ENCODE results near the gene SDE2. TPM values are rescaled to one million over a fixed set of nuclear protein-coding genes. Genes with fewer than 3 reads are reported as not detected.

Gene SDE2
- total and polyA plus RNA-seq, 2 of the 4 experiments (the other 2 are of a cell fraction): 8.5 to 14.7 TPM

GRCh38 chr1:226044514-226045101 lies 45.5 kb upstream of the SDE2 start:
- BruUV-seq (replicated peaks): no TSS peak
- no CpG with 5 or more reads among the region's 4 CpGs for WGBS, 2 experiments (ENCODE audit: extremely low coverage in 2 of 2, insufficient read length in 1 of 2)
- no peak overlapping the region for H3K4ac ChIP-seq (ENCODE audit: low read depth, low read length)

More at GRCh38 chr1:226044514-226045101, 45.5 kb upstream of the SDE2 start:
- H3K14ac ChIP-seq (replicated peaks; ENCODE audit: low read depth, low read length): no peak overlapping the region
- H3K23ac ChIP-seq (ENCODE audit: low read depth, low read length): no peak overlapping the region
- no peaks in the 10 kb centered on the region for H3K79me1 ChIP-seq (ENCODE audit: low read depth in 1 of 2, low read length in 2 of 2)
- H2BK5ac ChIP-seq (ENCODE audit: low read depth, low read length, poor library complexity, severe bottlenecking): no peak overlapping the region
- no peaks in the 10 kb centered on the region for H3K36me3 ChIP-seq (ENCODE audit: control insufficient read depth, insufficient read depth, low read length)
- no peak overlapping the region for H3K4me3 ChIP-seq (ENCODE audit: insufficient read depth, low read depth, low read length)
- H3K27ac ChIP-seq (ENCODE audit: insufficient read depth, low read length): no peak overlapping the region
- dilution Hi-C loops (cut with HindIII; ENCODE audit: low sequenced_read_pairs, unreplicated experiment) (no loop called here), in situ Hi-C loops (cut with MboI; ENCODE audit: low sequenced_read_pairs) (no loop called here), intact Hi-C loops (cut with micrococcal nuclease) (no loop called here)
- H2AK5ac ChIP-seq (ENCODE audit: low read depth, low read length): no peak overlapping the region
- H2AFZ ChIP-seq (replicated peaks; ENCODE audit: low read length, poor library complexity): no peak overlapping the region
- H4K20me1 ChIP-seq (ENCODE audit: insufficient read depth, low read length): no peaks in the 10 kb centered on the region
- H3K56ac ChIP-seq (ENCODE audit: extremely low read depth, insufficient read depth, low read length): no peak overlapping the region
- no peak overlapping the region for H2BK120ac ChIP-seq (ENCODE audit: low read depth, low read length)
- no peak overlapping the region for H2AK9ac ChIP-seq (replicated peaks; ENCODE audit: low read depth, low read length, poor library complexity)
- DNase-seq (no peak), ATAC-seq (ENCODE audit: low read depth) (no peak)
- H3K18ac ChIP-seq (ENCODE audit: low read depth, low read length): no peak overlapping the region
- H2BK20ac ChIP-seq (ENCODE audit: low read depth, low read length): no peak overlapping the region
- H3K27me3 ChIP-seq (ENCODE audit: control insufficient read depth, insufficient read depth, low read length): peaks cover 9% of the 10 kb centered on the region
- H4K5ac ChIP-seq (ENCODE audit: low read depth, low read length): no peak overlapping the region
- H3K4me1 ChIP-seq (ENCODE audit: control insufficient read depth, insufficient read depth, low read length): no peaks in the 10 kb centered on the region
- CTCF ChIA-PET: no interaction called here
- H3K9me3 ChIP-seq (ENCODE audit: control insufficient read depth, insufficient read depth, low read length): 0 out of 2 replicates have a peak, but pooled peaks cover 2% of the 10 kb centered on the region
- 0 out of 2 replicates have a peak, but pooled peaks cover 7% of the 10 kb centered on the region for H3K9me1 ChIP-seq (ENCODE audit: insufficient read depth, low read length)
- H2BK15ac ChIP-seq (ENCODE audit: low read depth, low read length): no peak overlapping the region
- no peak overlapping the region for H3K4me2 ChIP-seq (ENCODE audit: low read depth, low read length)
- POLR2A ChIA-PET (ENCODE audit: unreplicated experiment): no interaction called here
- no peak overlapping the region for H4K8ac ChIP-seq (ENCODE audit: low read depth in 2 of 2, low read length in 2 of 2)
- no peak overlapping the region for H3K9ac ChIP-seq (ENCODE audit: low read depth, low read length)
- TF ChIP-seq USF2 (IDR thresholded peaks at IDR 0.05; ENCODE audit: low read depth, low read length) (no peak), CEBPB (IDR thresholded peaks at IDR 0.05; ENCODE audit: low read depth, low read length) (no peak), RFX5 (IDR thresholded peaks at IDR 0.05; ENCODE audit: low read depth, low read length) (no peak), NFE2L2 (IDR thresholded peaks at IDR 0.05; ENCODE audit: low read depth, low read length) (no peak), RAD21 (IDR thresholded peaks at IDR 0.05; ENCODE audit: low read length) (no peak), POLR2A (IDR thresholded peaks at IDR 0.05; ENCODE audit: low read depth, low read length) (no peak), FOS (IDR thresholded peaks at IDR 0.05; ENCODE audit: low read depth, low read length) (no peak), SMC3 (IDR thresholded peaks at IDR 0.05; ENCODE audit: low read depth, low read length) (no peak)
- H4K91ac ChIP-seq (ENCODE audit: insufficient read depth, low read depth, low read length): no peak overlapping the region

Measured in IMR-90 (cell line).